Keratinocyte (primary cell): ENCODE results near the gene ASTN2. TPM values are rescaled to one million over a fixed set of nuclear protein-coding genes. Genes with fewer than 3 reads are reported as not detected.

Experiments used
- DNase-seq: peaks from one replicate; pipeline ENCODE4 v3.0.0-alpha.2; 2011; ENCODE audit warnings: low read depth, missing footprints, low spot score
- FAIRE-seq: peaks from 2 replicates; lab custom pipeline; 2011; peaks lifted over from hg19 to GRCh38; lab: Jason Lieb, UNC
- H2AFZ ChIP-seq: 2 replicates; pipeline ENCODE4 v1.6.0; 2012; ENCODE audit warnings: low read length, control low read depth, inconsistent platforms; ENCODE audit not compliant: control insufficient read depth
- H3K27ac ChIP-seq: 2 replicates; pipeline ENCODE4 v1.5.1; 2011; ENCODE audit warnings: low read length; ENCODE audit not compliant: control insufficient read depth, insufficient read depth
- H3K27me3 ChIP-seq: 3 replicates; pipeline ENCODE4 v1.6.0; 2011; ENCODE audit warnings: low read length; ENCODE audit not compliant: control insufficient read depth, insufficient read depth; ENCODE audit errors: extremely low read depth
- H3K36me3 ChIP-seq, 2 experiments: 2 replicates in 1 of 2; 3 replicates in 1 of 2; pipeline ENCODE4 v1.5.1; 2011; ENCODE audit warnings: low read length in 2 of 2, mild to moderate bottlenecking in 1 of 2; ENCODE audit not compliant: control insufficient read depth in 2 of 2, insufficient read depth in 2 of 2; ENCODE audit errors: extremely low read depth in 1 of 2
- H3K4me1 ChIP-seq: 3 replicates; pipeline ENCODE4 v1.5.1; 2011; ENCODE audit warnings: low read length; ENCODE audit not compliant: control insufficient read depth, insufficient read depth; ENCODE audit errors: extremely low read depth
- H3K4me2 ChIP-seq: 3 replicates; pipeline ENCODE4 v1.6.0; 2011; ENCODE audit warnings: low read depth, low read length; ENCODE audit not compliant: control insufficient read depth, insufficient read depth; ENCODE audit errors: extremely low read depth
- H3K4me3 ChIP-seq, 3 experiments: fragments of 200-600 bp in 1 of 3; sonication (generic) in 1 of 3; 2 replicates in 2 of 3; 3 replicates in 1 of 3; pipeline ENCODE4 v1.5.1; 2011 to 2016; ENCODE audit warnings: low read length in 3 of 3, mild to moderate bottlenecking in 3 of 3, control low read depth in 2 of 3, inconsistent platforms in 1 of 3, low read depth in 1 of 3, mixed read lengths in 1 of 3, mixed run types in 1 of 3, moderate library complexity in 1 of 3; ENCODE audit not compliant: control insufficient read depth in 2 of 3, insufficient read depth in 2 of 3; ENCODE audit errors: extremely low read depth in 1 of 3
- H3K79me2 ChIP-seq: 2 replicates; pipeline ENCODE4 v1.6.0; 2012; ENCODE audit warnings: low read length; ENCODE audit not compliant: control insufficient read depth, insufficient read depth
- H3K9ac ChIP-seq: 3 replicates; pipeline ENCODE4 v1.6.0; 2011; ENCODE audit warnings: low read length; ENCODE audit not compliant: control insufficient read depth, insufficient read depth; ENCODE audit errors: extremely low read depth
- H3K9me1 ChIP-seq: 3 replicates; pipeline ENCODE4 v1.6.0; 2011; ENCODE audit warnings: low read length; ENCODE audit not compliant: control insufficient read depth, insufficient read depth; ENCODE audit errors: extremely low read depth
- H3K9me3 ChIP-seq: 2 replicates; pipeline ENCODE4 v1.5.1; 2012; ENCODE audit warnings: low read depth, low read length; ENCODE audit not compliant: control insufficient read depth
- H4K20me1 ChIP-seq: 3 replicates; pipeline ENCODE4 v1.6.0; 2011; ENCODE audit warnings: low read length; ENCODE audit not compliant: control insufficient read depth, insufficient read depth; ENCODE audit errors: extremely low read depth
- EZH2 ChIP-seq: IDR thresholded peaks from one replicate; pipeline ENCODE4 v1.6.1; 2012; ENCODE audit warnings: inconsistent platforms, mild to moderate bottlenecking, low read length, moderate library complexity
- dilution Hi-C: fragments of 300-500 bp; cut with MboI; formaldehyde crosslinking; loops from one replicate; pipeline ENCODE4 v1.7.0; 2020; ENCODE audit warnings: low sequenced_read_pairs; ENCODE audit not compliant: extremely low pct_ligation_motif_present
- polyA plus RNA-seq, 5 experiments: library from polyadenylated mRNA; depleted of rRNA in 3 of 5; stranded (reverse) in 3 of 5; stranded (forward) in 1 of 5; unstranded in 1 of 5; fragments of >200 nt; gene quantifications; 1 replicate in 1 of 5; 2 replicates in 3 of 5; 3 replicates in 1 of 5; pipeline versions ENCODE4 v1.2.1 to v1.2.3, GENCODE V29; 2011 to 2012; ENCODE audit warnings: missing spikeins in 2 of 5, low read depth in 1 of 5, low replicate concordance in 1 of 5
- TF ChIP-seq, protein P1 (sequence below), 3 experiments: IDR thresholded peaks in 1 of 3; conservative IDR thresholded peaks in 1 of 3; optimal IDR thresholded peaks in 1 of 3; 2 replicates in 2 of 3; 3 replicates in 1 of 3; pipeline versions ENCODE3 to v1.5.1; 2011; ENCODE audit warnings: low read length in 3 of 3, mild to moderate bottlenecking in 3 of 3, moderate library complexity in 2 of 3, control low read depth in 1 of 3, inconsistent platforms in 1 of 3; ENCODE audit not compliant: insufficient read depth in 2 of 3; ENCODE audit errors: extremely low read depth in 1 of 3

Gene ASTN2
- polyA plus RNA-seq, 1 donor (not counting 4 experiments of a cell fraction or from before 2014, with no cell fraction given) = 0.31 TPM

DNA sequence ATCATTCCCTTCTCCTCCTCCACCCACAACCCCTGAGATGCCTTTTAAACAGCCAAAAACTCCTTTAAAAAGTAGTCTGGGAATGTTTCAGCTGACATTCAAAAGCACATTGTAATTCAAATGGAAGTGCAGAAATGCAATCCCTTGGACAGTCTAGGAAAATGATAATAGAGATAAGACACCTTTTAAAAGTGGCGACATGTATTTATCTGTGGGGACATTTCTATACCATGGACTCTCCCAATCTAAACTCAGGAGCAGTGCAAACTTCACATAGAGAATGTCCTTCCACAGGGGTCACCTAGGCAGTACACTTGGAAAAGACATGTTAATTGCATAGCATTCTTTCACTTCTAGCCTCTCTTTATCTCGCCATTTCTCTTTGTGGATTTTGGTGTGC, 694.7 kb downstream of the ASTN2 start:
- no peaks in the 10 kb centered on the region for H3K9me3 ChIP-seq
- no peak overlapping the region for H2AFZ ChIP-seq
- H3K4me2 ChIP-seq = no peak overlapping the region
- H3K27me3 ChIP-seq = no peaks in the 10 kb centered on the region
- no peak overlapping the region for H3K27ac ChIP-seq
- no peaks in the 10 kb centered on the region for H4K20me1 ChIP-seq
- DNase-seq = no peak
- H3K4me3 ChIP-seq = no peak overlapping the region
- no peaks in the 10 kb centered on the region for H3K9me1 ChIP-seq
- no peaks in the 10 kb centered on the region for H3K4me1 ChIP-seq
- H3K9ac ChIP-seq = no peak overlapping the region
- TF ChIP-seq, protein P1, sequence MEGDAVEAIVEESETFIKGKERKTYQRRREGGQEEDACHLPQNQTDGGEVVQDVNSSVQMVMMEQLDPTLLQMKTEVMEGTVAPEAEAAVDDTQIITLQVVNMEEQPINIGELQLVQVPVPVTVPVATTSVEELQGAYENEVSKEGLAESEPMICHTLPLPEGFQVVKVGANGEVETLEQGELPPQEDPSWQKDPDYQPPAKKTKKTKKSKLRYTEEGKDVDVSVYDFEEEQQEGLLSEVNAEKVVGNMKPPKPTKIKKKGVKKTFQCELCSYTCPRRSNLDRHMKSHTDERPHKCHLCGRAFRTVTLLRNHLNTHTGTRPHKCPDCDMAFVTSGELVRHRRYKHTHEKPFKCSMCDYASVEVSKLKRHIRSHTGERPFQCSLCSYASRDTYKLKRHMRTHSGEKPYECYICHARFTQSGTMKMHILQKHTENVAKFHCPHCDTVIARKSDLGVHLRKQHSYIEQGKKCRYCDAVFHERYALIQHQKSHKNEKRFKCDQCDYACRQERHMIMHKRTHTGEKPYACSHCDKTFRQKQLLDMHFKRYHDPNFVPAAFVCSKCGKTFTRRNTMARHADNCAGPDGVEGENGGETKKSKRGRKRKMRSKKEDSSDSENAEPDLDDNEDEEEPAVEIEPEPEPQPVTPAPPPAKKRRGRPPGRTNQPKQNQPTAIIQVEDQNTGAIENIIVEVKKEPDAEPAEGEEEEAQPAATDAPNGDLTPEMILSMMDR (optimal IDR thresholded peaks at IDR 0.05 in 1 of 3, IDR thresholded peaks at IDR 0.05 in 1 of 3, conservative IDR thresholded peaks at IDR 0.05 in 1 of 3; ENCODE audit: extremely low read depth in 1 of 3, insufficient read depth in 2 of 3, low read length in 3 of 3) = no peak
- TF ChIP-seq EZH2 = no peak
- no peaks in the 10 kb centered on the region for H3K79me2 ChIP-seq
- dilution Hi-C loops = no loop called here
- no peaks in the 10 kb centered on the region for H3K36me3 ChIP-seq
- FAIRE-seq = no peak

DNA sequence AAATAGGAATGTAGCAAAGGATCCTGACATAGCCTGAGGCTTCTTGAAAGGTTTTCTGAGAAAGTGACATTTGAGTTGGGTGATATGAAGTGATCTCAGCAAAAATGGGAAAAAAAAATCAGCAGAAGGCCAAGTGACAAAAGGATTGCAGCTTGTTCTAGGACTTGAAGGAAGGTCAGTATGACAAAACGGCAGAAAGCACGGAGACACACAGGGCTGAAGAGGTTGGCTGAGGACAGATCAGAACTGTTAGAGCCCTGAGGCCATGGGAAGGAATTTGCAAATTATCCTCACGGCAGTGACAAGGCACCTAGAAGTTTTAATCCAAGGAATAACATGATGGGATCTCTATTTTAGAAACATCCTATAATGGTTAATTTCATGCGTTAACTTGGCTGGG, 696.7 kb downstream of the ASTN2 start:
- FAIRE-seq (no peak), DNase-seq (no peak)
- no peak overlapping the region for H2AFZ ChIP-seq
- dilution Hi-C loops = no loop called here
- no peak overlapping the region for H3K9ac ChIP-seq
- H3K9me1 ChIP-seq = no peaks in the 10 kb centered on the region
- H3K36me3 ChIP-seq = no peaks in the 10 kb centered on the region
- no peak for TF ChIP-seq EZH2
- TF ChIP-seq, protein P1 (optimal IDR thresholded peaks at IDR 0.05 in 1 of 3, IDR thresholded peaks at IDR 0.05 in 1 of 3, conservative IDR thresholded peaks at IDR 0.05 in 1 of 3; ENCODE audit: extremely low read depth in 1 of 3, insufficient read depth in 2 of 3, low read length in 3 of 3) = no peak
- H4K20me1 ChIP-seq = no peaks in the 10 kb centered on the region
- no peak overlapping the region for H3K27ac ChIP-seq
- H3K4me1 ChIP-seq = no peaks in the 10 kb centered on the region
- no peaks in the 10 kb centered on the region for H3K27me3 ChIP-seq
- H3K9me3 ChIP-seq = no peaks in the 10 kb centered on the region
- H3K4me2 ChIP-seq = no peak overlapping the region
- H3K4me3 ChIP-seq = no peak overlapping the region
- no peaks in the 10 kb centered on the region for H3K79me2 ChIP-seq
